Measurements from ENCODE around the gene RGS10.

GRCh38 chr10:119454316-119454715, 88.2 kb downstream of the RGS10 start:
- TF ChIP-seq, protein P1, sequence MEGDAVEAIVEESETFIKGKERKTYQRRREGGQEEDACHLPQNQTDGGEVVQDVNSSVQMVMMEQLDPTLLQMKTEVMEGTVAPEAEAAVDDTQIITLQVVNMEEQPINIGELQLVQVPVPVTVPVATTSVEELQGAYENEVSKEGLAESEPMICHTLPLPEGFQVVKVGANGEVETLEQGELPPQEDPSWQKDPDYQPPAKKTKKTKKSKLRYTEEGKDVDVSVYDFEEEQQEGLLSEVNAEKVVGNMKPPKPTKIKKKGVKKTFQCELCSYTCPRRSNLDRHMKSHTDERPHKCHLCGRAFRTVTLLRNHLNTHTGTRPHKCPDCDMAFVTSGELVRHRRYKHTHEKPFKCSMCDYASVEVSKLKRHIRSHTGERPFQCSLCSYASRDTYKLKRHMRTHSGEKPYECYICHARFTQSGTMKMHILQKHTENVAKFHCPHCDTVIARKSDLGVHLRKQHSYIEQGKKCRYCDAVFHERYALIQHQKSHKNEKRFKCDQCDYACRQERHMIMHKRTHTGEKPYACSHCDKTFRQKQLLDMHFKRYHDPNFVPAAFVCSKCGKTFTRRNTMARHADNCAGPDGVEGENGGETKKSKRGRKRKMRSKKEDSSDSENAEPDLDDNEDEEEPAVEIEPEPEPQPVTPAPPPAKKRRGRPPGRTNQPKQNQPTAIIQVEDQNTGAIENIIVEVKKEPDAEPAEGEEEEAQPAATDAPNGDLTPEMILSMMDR (IDR thresholded peaks at IDR 0.05 in 4 of 5, conservative IDR thresholded peaks at IDR 0.05 in 1 of 5), result no peak
- TF ChIP-seq POLR2A (IDR thresholded peaks at IDR 0.05), result no peak
